Uterus (tissue), 2 donors: ENCODE measurements around the gene TBL2.

Experiments used
- CTCF ChIP-seq, 4 experiments: fragments of 200-600 bp in 2 of 4; fragments of 450-650 bp in 2 of 4; sonication (generic) in 2 of 4; IDR thresholded peaks; one replicate each; pipeline ENCODE4 v1.5.1; 2016 to 2019; ENCODE audit warnings: antibody characterized with exemption in 4 of 4, mild to moderate bottlenecking in 2 of 4, moderate library complexity in 1 of 4
- POLR2A ChIP-seq, 2 donors: fragments of 450-650 bp; IDR thresholded peaks; one replicate each; pipeline ENCODE4 v1.6.1; 2016; ENCODE audit warnings: antibody characterized with exemption in 2 of 2, mild to moderate bottlenecking in 1 of 2, moderate library complexity in 1 of 2

GRCh38 chr7:73605601-73606220, 27.3 kb upstream of the TBL2 start:
- TF ChIP-seq CTCF (IDR thresholded peaks at IDR 0.05) (no peak), POLR2A (IDR thresholded peaks at IDR 0.05) (no peak)
